Natural killer cell (primary cell): ENCODE results near the gene ALKBH4. TPM values are rescaled to one million over a fixed set of nuclear protein-coding genes. Genes with fewer than 3 reads are reported as not detected.
"Not testable (repeated sequence)": the region's sequence is repeated elsewhere in the genome, so short reads cannot be mapped to it uniquely, and the experiment has no call there.

Experiments
- ATAC-seq, 3 donors: fragments of 150-1000 bp in 2 of 3; fragments of 200-7000 bp in 1 of 3; cut with Tn5 transposase; 1 replicate in 1 of 3; 2 replicates in 2 of 3; pipeline ENCODE4 v1.10.0; 2021; ENCODE audit warnings: mild to moderate bottlenecking in 2 of 3, moderate library complexity in 2 of 3
- DNase-seq, 2 donors: peaks; one replicate each; pipeline versions ENCODE4 v3.0.0 to v3.0.0-alpha.2; 2013 to 2021; ENCODE audit warnings: mixed read lengths in 1 of 2
- H3K27ac ChIP-seq: one replicate; pipeline ENCODE4 v1.5.1; 2013; ENCODE audit warnings: mild to moderate bottlenecking, low read length
- H3K27me3 ChIP-seq: one replicate; pipeline ENCODE4 v1.6.1; 2013; ENCODE audit warnings: low read length; ENCODE audit not compliant: control insufficient read depth, insufficient read depth
- H3K36me3 ChIP-seq: one replicate; pipeline ENCODE4 v1.6.1; 2013; ENCODE audit warnings: low read length; ENCODE audit not compliant: control insufficient read depth, insufficient read depth
- H3K4me1 ChIP-seq: one replicate; pipeline ENCODE4 v1.6.1; 2013; ENCODE audit warnings: low read length; ENCODE audit not compliant: control insufficient read depth, insufficient read depth
- H3K4me3 ChIP-seq: one replicate; pipeline ENCODE4 v1.5.1; 2013; ENCODE audit warnings: low read length
- H3K9me3 ChIP-seq: one replicate; pipeline ENCODE4 v1.6.1; 2013; ENCODE audit warnings: low read length; ENCODE audit not compliant: control insufficient read depth, insufficient read depth
- H3K27ac Mint-ChIP-seq, 2 donors: one replicate each; pipeline ENCODE4 v1.8.0; 2022; ENCODE audit warnings: mild to moderate bottlenecking in 2 of 2, mixed read lengths in 2 of 2, moderate library complexity in 1 of 2
- H3K27me3 Mint-ChIP-seq, 2 donors: one replicate each; pipeline ENCODE4 v1.8.0; 2022; ENCODE audit warnings: low read depth in 2 of 2, mixed read lengths in 2 of 2
- H3K36me3 Mint-ChIP-seq: one replicate; pipeline ENCODE4 v1.8.0; 2022; ENCODE audit warnings: mixed read lengths
- H3K4me1 Mint-ChIP-seq, 2 donors: one replicate each; pipeline ENCODE4 v1.8.0; 2022; ENCODE audit warnings: mixed read lengths in 2 of 2
- H3K4me3 Mint-ChIP-seq: one replicate; pipeline ENCODE4 v1.8.0; 2022; ENCODE audit warnings: mild to moderate bottlenecking, moderate library complexity, mixed read lengths
- H3K9me3 Mint-ChIP-seq, 2 donors: one replicate each; pipeline ENCODE4 v1.8.0; 2022; ENCODE audit warnings: mixed read lengths in 2 of 2
- CTCF ChIP-seq: fragments of 200-600 bp; IDR thresholded peaks from one replicate; pipeline ENCODE4 v1.8.0; 2022; ENCODE audit warnings: antibody characterized with exemption
- WGBS: methylation state at CpG from one replicate; pipeline ENCODE4 v1.1.7; 2013; ENCODE audit warnings: missing lambda C conversion rate; ENCODE audit not compliant: insufficient coverage; 5-methylcytosine and 5-hydroxymethylcytosine counted together
- intact Hi-C: fragments of 100-400 bp; cut with micrococcal nuclease; formaldehyde crosslinking; loops from one replicate; pipeline ENCODE4 v1.14.2; 2022
- total RNA-seq, 4 donors: library from RNA; stranded (reverse); fragments of 120-200 nt in 1 of 4; gene quantifications; one replicate each; pipeline versions ENCODE4 v1.2.3 to v1.2.4, GENCODE V29; 2013 to 2022

ALKBH4 gene
- total RNA-seq, 3 donors from 2014 or later (not counting 1 experiment from before 2014, with no cell fraction given), result 4.1 to 9.2 (median 9.1) TPM

DNA sequence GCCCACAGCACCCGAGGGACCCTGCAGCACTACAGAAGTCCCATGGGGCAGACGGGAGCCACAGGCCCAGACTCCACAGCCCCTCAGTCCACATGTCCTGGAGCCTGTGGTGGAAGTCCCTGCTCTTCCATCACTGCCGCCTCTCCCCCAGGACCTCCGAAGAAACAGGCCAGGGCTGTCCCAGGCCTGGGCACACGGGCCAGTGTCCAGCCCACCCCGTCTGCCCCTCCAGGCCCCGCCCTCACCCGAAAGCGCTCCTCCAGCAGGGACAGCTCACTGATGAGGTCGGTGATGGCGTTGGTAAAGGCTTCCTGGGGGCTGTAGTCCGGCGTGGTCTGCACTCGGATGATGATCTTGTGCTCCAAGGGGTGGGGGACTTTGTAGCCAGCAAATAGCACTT is 9.5 kb upstream of the ALKBH4 start:
- H3K27me3 Mint-ChIP-seq, H3K27ac Mint-ChIP-seq, H3K9me3 Mint-ChIP-seq, H3K27me3 ChIP-seq, DNase-seq, H3K4me3 ChIP-seq, H3K4me1 ChIP-seq, H3K27ac ChIP-seq, H3K4me1 Mint-ChIP-seq, H3K9me3 ChIP-seq, H3K4me3 Mint-ChIP-seq, H3K36me3 Mint-ChIP-seq, ATAC-seq, intact Hi-C loops: not testable (repeated sequence)
- H3K36me3 ChIP-seq, result peaks cover 18% of the 10 kb centered on the region
- WGBS, result 60% methylated on average over 2 of the region's 14 CpGs

GRCh38 chr7:102473271-102473991 is 8.8 kb upstream of the ALKBH4 start:
- H3K36me3 ChIP-seq, result peaks cover 18% of the 10 kb centered on the region
- H3K27ac ChIP-seq, result no peak overlapping the region
- no peaks in the 10 kb centered on the region for H3K9me3 ChIP-seq
- ATAC-seq (no peak), DNase-seq (no peak)
- H3K4me1 Mint-ChIP-seq, result no peaks in the 10 kb centered on the region
- no peak for TF ChIP-seq CTCF
- no peak overlapping the region for H3K27ac Mint-ChIP-seq
- no peak overlapping the region for H3K4me3 ChIP-seq
- 92% methylated on average over 21 of the region's 23 CpGs for WGBS
- no peaks in the 10 kb centered on the region for H3K4me1 ChIP-seq
- H3K4me3 Mint-ChIP-seq, result no peak overlapping the region
- H3K27me3 Mint-ChIP-seq, result no peaks in the 10 kb centered on the region
- intact Hi-C loops, result no loop called here
- H3K9me3 Mint-ChIP-seq, result no peaks in the 10 kb centered on the region
- H3K36me3 Mint-ChIP-seq, result no peaks in the 10 kb centered on the region
- no peaks in the 10 kb centered on the region for H3K27me3 ChIP-seq

- WGBS, result 84% methylated on average over 28 of the region's 31 CpGs
- no peak for TF ChIP-seq CTCF
- no peak overlapping the region for H3K27ac ChIP-seq
- ATAC-seq, result no peak
- no peaks in the 10 kb centered on the region for H3K27me3 Mint-ChIP-seq
- H3K9me3 Mint-ChIP-seq, result no peaks in the 10 kb centered on the region
- peaks cover 26% of the 10 kb centered on the region for H3K36me3 ChIP-seq
- no peaks in the 10 kb centered on the region for H3K4me1 ChIP-seq
- no peak overlapping the region for H3K4me3 Mint-ChIP-seq
- DNase-seq, result no peak
- H3K27ac Mint-ChIP-seq, result no peak overlapping the region
- H3K36me3 Mint-ChIP-seq, result no peaks in the 10 kb centered on the region
- H3K27me3 ChIP-seq, result no peaks in the 10 kb centered on the region
- intact Hi-C loops, result no loop called here
- H3K4me1 Mint-ChIP-seq, result no peaks in the 10 kb centered on the region
- no peaks in the 10 kb centered on the region for H3K9me3 ChIP-seq
- no peak overlapping the region for H3K4me3 ChIP-seq
Observed at GRCh38 chr7:102472126-102473041, 7.7 kb upstream of the ALKBH4 start.

- no peaks in the 10 kb centered on the region for H3K4me1 ChIP-seq
- H3K27ac ChIP-seq, result no peak overlapping the region
- no peaks in the 10 kb centered on the region for H3K36me3 Mint-ChIP-seq
- H3K27ac Mint-ChIP-seq, result no peak overlapping the region
- intact Hi-C loops, result no loop called here
- no peaks in the 10 kb centered on the region for H3K9me3 ChIP-seq
- ATAC-seq (no peak), DNase-seq (no peak)
- no peak overlapping the region for H3K4me3 ChIP-seq
- peaks cover 26% of the 10 kb centered on the region for H3K36me3 ChIP-seq
- no peaks in the 10 kb centered on the region for H3K27me3 ChIP-seq
- H3K27me3 Mint-ChIP-seq, result no peaks in the 10 kb centered on the region
- no peak for TF ChIP-seq CTCF
- H3K4me1 Mint-ChIP-seq, result peaks cover 0 to 6% of the 10 kb centered on the region in 2 donors
- no peaks in the 10 kb centered on the region for H3K9me3 Mint-ChIP-seq
- no peak overlapping the region for H3K4me3 Mint-ChIP-seq
- WGBS, result 88% methylated on average over 5 of the region's 6 CpGs
Observed at GRCh38 chr7:102471791-102472125, 7.1 kb upstream of the ALKBH4 start.
